HG03159 (cell line): ENCODE results near the gene TNS3.
A peak's percentile ranks its signal among the peaks of the same experiment; 100 is the strongest.

Experiments used
- ATAC-seq: cut with Tn5 transposase; IDR thresholded peaks from one replicate; pipeline ENCODE4 v1.9.1; 2021; ENCODE audit warnings: mild to moderate bottlenecking, moderate library complexity; ENCODE audit not compliant: unreplicated experiment

Gene TNS3

GRCh38 chr7:47582764-47583738 lies 1.1 kb upstream of the TNS3 start:
- ATAC-seq, result no peak

GRCh38 chr7:47581438-47581803 lies 490 bp downstream of the TNS3 start:
- ATAC-seq, result no peak

DNA sequence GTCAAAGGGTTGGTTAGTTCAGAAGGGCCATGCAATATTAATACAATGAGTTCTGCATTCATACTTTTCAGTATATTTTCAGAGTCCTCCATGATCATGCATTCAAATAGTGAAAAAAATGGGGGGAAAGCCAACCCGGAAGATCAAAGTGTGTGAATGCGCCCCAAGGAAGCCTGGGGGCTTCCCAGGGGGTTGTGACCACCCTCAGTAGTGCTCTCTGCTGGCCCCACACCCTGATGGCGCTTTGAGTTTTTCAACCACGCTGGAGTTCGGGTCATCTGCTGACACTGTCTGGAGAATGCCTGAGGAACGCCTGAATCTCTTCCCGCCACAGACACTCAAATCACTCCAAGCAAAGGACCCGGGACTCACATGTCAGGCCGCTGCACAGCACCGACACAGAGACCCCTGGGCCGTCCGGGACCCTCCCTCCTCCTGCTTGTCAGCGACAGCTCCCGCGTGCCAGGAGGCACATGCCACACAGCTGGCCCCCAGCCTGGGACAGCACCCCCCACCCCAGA lies 1.0 kb downstream of the TNS3 start:
- ATAC-seq, result no peak

DNA sequence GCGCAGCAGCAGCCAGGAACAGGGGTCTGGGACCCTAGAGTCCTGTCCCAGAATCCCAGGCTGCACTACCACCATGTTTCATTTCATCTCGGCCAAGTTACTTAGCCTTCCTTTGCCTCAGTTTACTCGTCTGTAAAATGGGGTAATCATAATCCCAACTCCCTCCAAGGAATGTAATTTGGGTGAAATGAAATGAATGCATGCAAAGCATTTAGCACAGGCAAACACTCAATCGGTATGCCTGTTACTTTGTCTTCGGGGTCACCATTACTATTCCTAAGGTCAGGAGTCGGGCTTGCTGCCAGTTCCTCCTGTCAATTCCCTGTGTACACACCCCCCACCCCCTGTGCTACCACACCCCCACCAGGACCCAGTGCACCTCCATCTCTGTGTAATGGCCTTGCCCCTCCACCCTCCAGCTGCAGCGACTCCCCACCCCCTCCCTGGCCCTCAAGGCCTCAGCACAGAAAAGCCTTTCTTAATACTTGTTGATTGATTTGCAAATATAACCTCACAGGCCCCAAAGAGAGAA lies 1.7 kb downstream of the TNS3 start:
- no peak for ATAC-seq

- no peak for ATAC-seq
Observed at GRCh38 chr7:47579458-47579857, 2.5 kb downstream of the TNS3 start.

DNA sequence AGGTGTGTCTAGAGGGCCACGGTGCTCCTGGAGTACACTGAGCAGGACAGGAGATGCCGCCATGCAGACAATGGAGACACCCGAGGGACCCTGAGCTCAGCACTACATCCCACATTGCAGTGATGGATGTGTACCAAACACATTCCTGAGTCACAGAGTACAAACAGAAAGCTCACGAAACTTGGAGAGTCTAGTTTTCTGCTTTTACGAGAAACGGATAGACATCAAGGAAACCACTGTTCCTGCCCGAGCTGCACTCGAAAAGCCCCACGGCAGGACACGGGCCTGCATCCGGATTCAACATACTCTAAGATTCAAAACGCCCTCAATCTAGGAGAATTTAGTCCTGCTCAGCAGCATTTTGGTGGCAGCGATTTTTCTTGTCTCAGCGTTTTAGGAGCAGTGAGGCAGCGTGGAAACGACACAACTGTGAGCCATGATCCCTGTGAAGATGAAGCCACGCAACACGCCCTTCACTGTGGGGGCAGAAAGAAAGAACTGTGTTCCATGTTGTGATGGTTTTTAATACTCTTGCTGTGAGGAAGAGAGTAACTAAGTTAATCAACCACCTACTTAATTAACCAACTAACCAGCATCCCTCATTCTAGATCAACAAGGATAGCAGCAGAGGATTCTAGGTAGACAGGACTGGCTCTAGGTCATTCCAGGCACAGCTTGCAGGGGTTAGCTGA lies 3.2 kb downstream of the TNS3 start:
- ATAC-seq, result no peak

DNA sequence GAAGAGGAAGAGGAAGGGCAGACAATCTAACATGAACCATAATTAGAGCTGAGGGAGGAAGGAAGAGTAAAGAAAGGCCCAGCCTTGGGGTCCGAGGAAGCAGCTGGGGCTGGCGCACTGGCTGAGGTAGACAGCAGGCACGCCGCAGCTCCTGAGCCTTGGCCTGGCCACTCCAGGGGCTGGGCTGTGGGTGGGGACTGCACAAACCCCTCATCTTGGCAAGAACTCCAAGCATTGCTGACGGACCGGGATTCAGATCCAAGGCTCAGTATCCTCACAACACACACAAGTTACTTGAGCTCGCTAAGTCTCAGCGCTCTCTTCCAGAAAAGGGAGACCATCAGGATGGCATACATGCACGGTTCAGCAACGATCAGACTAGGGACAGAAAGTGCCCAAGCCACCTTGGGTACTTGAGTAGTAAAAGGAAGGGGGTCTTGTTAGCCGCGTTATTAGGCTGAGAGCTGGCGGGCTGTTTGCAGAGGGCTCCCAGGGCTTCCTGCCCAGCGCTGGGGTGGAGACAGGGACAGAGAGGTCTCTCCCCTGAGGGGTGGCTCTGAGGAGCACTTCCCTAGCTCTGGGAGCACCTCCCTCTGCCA lies 4.5 kb downstream of the TNS3 start:
- no peak for ATAC-seq

GRCh38 chr7:47576866-47577306 lies 5.0 kb downstream of the TNS3 start:
- no peak for ATAC-seq

- no peak for ATAC-seq
Observed at GRCh38 chr7:47576031-47576865, 5.7 kb downstream of the TNS3 start.

DNA sequence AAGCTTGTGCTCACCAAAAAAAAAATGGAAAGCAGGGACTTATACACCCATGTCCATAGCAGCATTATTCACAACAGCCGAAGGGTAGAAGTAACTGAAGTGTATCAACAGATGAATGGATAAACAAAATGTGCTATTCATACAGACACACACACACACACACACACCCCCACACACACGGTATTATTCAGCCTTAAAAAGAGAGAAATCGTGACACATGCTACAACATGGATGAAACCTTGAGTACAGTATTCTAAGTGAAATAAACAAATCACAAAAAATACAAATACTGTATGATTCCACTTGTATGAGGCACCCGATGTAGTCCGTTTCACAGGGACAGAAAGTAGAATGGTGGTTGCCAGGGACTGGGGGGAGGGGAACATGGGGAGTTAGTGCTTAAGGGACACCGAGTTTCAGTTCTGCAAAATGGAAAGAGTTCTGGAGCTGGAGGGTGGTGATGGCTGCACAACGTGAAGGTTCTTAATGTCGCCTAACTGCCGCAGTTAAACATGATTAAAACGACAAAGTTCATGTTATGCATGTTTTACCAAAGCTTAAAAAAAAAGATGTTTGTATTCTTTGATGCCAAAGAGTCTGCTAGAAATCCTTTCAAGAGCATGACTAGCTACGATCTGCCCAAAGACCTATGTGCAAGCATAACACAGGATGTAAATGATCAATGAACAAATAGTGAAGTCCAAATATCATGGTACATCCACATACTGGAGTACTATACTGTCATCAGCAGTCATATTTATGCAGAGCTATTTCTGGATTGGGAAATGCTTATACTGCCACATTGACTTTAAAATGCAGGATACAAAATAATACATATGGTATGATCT lies 7.2 kb downstream of the TNS3 start:
- peak; percentile 78 for ATAC-seq

DNA sequence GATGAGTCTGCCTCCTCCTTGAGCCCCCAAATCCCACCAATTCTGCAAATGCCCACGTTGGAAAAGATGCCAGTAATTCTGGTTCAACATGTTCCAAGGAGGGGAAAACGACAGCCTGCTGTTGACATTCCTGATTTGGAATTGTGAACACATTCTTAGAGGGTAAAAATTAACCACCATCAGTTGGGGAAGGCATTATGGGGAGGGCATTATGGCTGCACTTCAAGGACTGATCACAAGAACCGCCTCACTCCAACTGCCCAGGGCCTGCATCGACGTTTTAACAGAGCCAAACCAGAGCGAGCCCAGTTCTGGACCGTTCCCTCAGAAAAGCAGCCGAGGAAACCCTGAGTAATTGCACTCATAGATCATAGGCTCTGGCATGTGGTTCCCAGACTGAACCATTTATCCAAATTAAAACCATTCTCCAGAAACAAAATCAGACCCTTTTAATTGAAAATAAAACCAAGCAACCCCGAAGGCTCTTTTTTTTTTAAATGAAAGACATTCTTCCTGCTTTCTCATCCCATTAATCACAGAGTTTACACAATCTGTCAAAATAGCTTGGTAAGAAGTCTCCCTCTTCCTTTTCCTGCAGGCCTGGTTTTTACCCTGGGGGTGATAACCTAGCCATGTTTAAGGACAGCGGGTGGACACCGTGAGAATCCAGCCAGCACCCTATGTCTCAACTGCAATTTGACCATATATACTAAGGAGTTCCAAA lies 8.0 kb downstream of the TNS3 start:
- no peak for ATAC-seq

DNA sequence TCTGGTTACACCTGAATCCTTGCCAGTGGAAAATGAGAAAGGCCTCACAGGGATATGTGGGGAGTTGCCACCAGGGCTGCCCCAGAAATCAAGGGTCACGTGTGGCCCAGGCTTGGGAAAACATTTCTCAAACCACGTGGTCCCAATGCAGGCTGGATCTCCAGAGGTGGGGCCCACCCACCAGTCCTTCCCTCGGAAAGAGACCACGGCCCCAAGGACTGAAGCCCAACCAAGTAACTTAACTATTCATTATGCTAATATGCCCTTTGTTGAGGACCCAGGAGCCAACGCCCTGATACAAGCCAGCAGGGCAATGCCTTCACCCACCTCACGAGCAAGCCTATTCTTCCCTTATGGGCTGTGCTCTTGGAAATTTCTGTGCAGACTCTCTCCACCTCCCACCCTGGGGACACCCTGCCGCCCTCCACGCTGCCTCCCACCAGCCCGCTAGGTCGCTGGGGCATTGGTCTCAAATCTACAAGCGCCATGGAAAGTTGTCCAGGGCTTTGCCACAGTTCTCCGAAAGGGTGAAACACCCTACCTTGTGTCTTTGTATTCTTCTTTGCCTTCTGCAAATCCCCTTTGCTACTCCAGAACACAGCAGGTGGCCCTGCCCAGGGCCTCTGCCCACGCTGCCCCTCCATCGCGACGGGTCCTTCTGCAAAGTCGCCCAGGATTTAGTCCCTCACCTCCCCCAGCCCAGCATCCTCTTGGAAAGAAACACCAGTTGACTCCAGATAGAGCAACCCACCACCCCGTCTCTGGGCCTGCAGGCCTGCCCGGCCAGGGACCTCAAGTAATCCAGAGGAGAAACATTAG lies 8.8 kb downstream of the TNS3 start:
- no peak for ATAC-seq

DNA sequence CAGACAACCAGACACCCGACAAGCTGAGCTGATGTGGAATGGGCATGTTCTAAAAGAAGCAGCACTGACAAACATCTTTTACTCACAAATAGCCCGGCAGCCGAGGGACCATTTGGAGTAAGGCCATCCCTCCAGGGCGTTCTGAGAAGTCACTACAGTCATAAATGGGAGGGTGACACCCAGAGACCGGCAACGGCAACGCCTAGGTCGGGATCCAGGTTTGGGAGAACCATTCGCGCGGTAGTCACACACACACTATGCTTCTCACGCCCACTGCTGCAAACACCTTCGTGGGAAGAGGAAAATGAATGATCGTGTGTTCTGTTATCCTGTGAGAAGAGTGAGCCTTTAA lies 9.8 kb downstream of the TNS3 start:
- no peak for ATAC-seq

DNA sequence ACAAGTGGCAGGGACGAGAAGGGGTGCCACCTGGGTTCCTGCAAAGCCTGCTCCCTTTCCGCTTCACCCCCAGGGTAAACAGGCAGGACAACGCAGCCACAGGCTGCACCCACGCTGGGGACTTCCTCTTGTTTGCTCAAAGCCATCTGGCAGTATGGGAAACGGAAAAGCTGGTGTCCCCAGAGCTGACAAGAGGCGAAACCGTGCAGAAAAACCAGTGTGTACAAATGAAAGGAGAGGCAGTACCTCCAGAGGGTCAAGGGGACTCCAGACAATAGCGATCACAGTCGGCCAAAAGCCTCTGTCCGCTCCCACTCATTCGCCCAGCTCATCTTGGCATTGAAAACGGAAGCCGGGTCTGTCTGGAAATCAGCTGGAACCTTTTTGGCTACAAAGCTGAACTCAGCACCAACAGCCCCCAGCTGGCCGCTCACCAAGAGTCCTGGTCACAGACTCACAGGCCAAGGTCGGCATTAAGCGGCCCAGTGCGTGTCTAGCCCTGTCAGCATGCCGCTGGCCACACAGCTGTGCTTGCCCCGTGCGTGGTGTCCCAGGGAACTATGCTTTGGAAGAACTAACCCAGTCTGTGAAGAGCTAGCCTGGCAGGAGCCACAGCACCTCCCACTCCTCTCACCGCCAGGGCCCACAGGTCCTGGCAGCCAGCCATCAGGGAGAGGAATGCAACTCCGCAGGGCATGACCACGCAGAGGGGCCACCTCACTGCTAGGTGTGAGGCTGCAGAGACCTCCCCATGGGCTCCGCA lies 10.4 kb downstream of the TNS3 start:
- ATAC-seq, result no peak

- ATAC-seq, result no peak
Observed at GRCh38 chr7:47570649-47571050, 11.3 kb downstream of the TNS3 start.

DNA sequence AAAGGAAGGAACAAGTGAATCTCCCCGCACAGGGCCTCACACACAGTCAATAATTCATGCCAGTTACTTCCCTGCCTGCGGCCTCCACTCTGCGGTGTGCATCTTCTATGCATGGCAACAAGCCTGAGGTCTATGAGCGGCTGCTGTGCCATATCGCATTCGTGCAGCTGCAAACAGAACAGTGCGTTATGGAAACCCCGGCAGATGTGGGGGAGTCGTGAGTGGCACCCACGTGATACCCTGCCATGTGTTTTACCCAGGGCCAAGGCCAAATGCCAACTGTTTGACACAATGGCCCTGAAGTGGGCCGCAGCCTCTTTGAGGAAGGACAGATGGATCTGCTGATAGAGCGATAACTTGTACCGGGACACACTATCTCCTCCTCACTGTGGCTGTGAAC lies 13.4 kb downstream of the TNS3 start:
- no peak for ATAC-seq

DNA sequence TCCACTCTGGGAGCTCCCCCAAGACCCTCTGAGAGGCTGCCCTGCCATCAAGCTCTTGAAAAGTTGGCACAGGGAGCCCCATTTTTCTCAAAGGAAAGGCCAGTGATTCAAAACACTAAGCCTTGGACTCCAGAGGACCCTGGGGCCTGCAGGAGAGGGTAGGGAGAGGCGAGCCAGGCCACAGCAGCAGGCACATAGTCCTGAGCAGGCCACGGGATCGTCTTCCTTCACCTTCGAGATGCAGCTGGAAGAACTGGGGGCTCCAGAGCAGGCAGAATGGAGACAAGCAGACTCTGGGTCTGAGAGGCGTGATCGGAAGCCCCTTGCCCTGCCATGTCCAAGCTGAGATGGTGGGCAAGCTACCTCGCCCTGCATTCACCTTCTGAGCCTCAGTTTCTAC lies 13.9 kb downstream of the TNS3 start:
- ATAC-seq, result no peak
